ENCODE measurements around the gene OR2F2. TPM values are rescaled to one million over a fixed set of nuclear protein-coding genes. Genes with fewer than 3 reads are reported as not detected.

Gene OR2F2
- total RNA-seq, 2 experiments from 2014 or later, result not detected

GRCh38 chr7:143947111-143947510 lies 12.1 kb downstream of the OR2F2 start:
- peaks cover 1% of the 10 kb centered on the region for H3K9me3 Mint-ChIP-seq
- no peaks in the 10 kb centered on the region for H3K36me3 Mint-ChIP-seq
- H3K27ac Mint-ChIP-seq, result no peak overlapping the region
- no peaks in the 10 kb centered on the region for H3K4me1 Mint-ChIP-seq
- no peak for DNase-seq
- peaks cover 60% of the 10 kb centered on the region for H3K27me3 Mint-ChIP-seq
- no peak overlapping the region for H3K4me3 Mint-ChIP-seq

GRCh38 chr7:143948733-143949132 lies 13.7 kb downstream of the OR2F2 start:
- H3K4me3 Mint-ChIP-seq, result no peak overlapping the region
- DNase-seq, result no peak
- H3K36me3 Mint-ChIP-seq, result no peaks in the 10 kb centered on the region
- H3K27ac Mint-ChIP-seq, result no peak overlapping the region
- H3K4me1 Mint-ChIP-seq, result no peaks in the 10 kb centered on the region
- peaks cover 62% of the 10 kb centered on the region for H3K27me3 Mint-ChIP-seq
- H3K9me3 Mint-ChIP-seq, result peaks cover 1% of the 10 kb centered on the region

GRCh38 chr7:143953421-143953820 lies 18.4 kb downstream of the OR2F2 start:
- no peaks in the 10 kb centered on the region for H3K9me3 Mint-ChIP-seq
- no peaks in the 10 kb centered on the region for H3K4me1 Mint-ChIP-seq
- no peak overlapping the region for H3K4me3 Mint-ChIP-seq
- no peaks in the 10 kb centered on the region for H3K36me3 Mint-ChIP-seq
- H3K27ac Mint-ChIP-seq, result no peak overlapping the region
- peaks cover 50% of the 10 kb centered on the region for H3K27me3 Mint-ChIP-seq
- DNase-seq, result no peak

- H3K27me3 Mint-ChIP-seq, result peaks cover 46% of the 10 kb centered on the region
- H3K4me1 Mint-ChIP-seq, result no peaks in the 10 kb centered on the region
- H3K27ac Mint-ChIP-seq, result no peak overlapping the region
- H3K4me3 Mint-ChIP-seq, result no peak overlapping the region
- no peaks in the 10 kb centered on the region for H3K9me3 Mint-ChIP-seq
- no peaks in the 10 kb centered on the region for H3K36me3 Mint-ChIP-seq
- DNase-seq, result no peak
These were observed 19.1 kb downstream of the OR2F2 start for GRCh38 chr7:143954135-143954534.

GRCh38 chr7:143954544-143954943 lies 19.5 kb downstream of the OR2F2 start, which contains the start of gene OR2F1:
TSS of gene OR2F1 (plus strand) at chr7:143954844. CDS start at chr7:143959971, 5,127 bp downstream.
- Mint-ChIP-seq H3K27me3 (peaks cover 42% of the 10 kb centered on the region), H3K4me3 (no peak within 1 kb of the TSS), H3K27ac (no peak within 1 kb of the TSS), H3K9me3 (no peaks in the 10 kb centered on the region), H3K36me3 (no peaks in the 10 kb centered on the region), H3K4me1 (no peaks in the 10 kb centered on the region)
- DNase-seq, result no peak

GRCh38 chr7:143958781-143959180 lies 23.7 kb downstream of the OR2F2 start:
- Mint-ChIP-seq H3K27ac (no peak overlapping the region), H3K4me1 (no peaks in the 10 kb centered on the region), H3K4me3 (no peak overlapping the region), H3K36me3 (no peaks in the 10 kb centered on the region), H3K27me3 (peaks cover 38% of the 10 kb centered on the region), H3K9me3 (no peaks in the 10 kb centered on the region)
- no peak for DNase-seq

- Mint-ChIP-seq H3K27ac (no peak overlapping the region), H3K27me3 (peaks cover 28% of the 10 kb centered on the region), H3K36me3 (no peaks in the 10 kb centered on the region)
These were observed 26.0 kb downstream of the OR2F2 start for GRCh38 chr7:143960813-143961610.

GRCh38 chr7:143965280-143965679 lies 30.2 kb downstream of the OR2F2 start:
- H3K27ac Mint-ChIP-seq, result no peak overlapping the region
- no peak for DNase-seq
- H3K4me1 Mint-ChIP-seq, result no peaks in the 10 kb centered on the region
- peaks cover 18% of the 10 kb centered on the region for H3K27me3 Mint-ChIP-seq
- H3K4me3 Mint-ChIP-seq, result no peak overlapping the region
- H3K36me3 Mint-ChIP-seq, result no peaks in the 10 kb centered on the region
- no peaks in the 10 kb centered on the region for H3K9me3 Mint-ChIP-seq

More at GRCh38 chr7:143960813-143961610, 26.0 kb downstream of the OR2F2 start:
- Mint-ChIP-seq H3K4me1 (no peaks in the 10 kb centered on the region), H3K9me3 (no peaks in the 10 kb centered on the region), H3K4me3 (no peak overlapping the region)
- DNase-seq, result no peak

- Mint-ChIP-seq H3K4me3 (no peak overlapping the region), H3K27ac (no peak overlapping the region), H3K27me3 (peaks cover 17% of the 10 kb centered on the region), H3K9me3 (no peaks in the 10 kb centered on the region), H3K4me1 (no peaks in the 10 kb centered on the region), H3K36me3 (no peaks in the 10 kb centered on the region)
- DNase-seq, result no peak
These were observed 32.4 kb downstream of the OR2F2 start for GRCh38 chr7:143967398-143967797.

GRCh38 chr7:143973870-143974416 lies 38.9 kb downstream of the OR2F2 start:
- Mint-ChIP-seq H3K9me3 (no peaks in the 10 kb centered on the region), H3K4me3 (no peak overlapping the region), H3K27me3 (peaks cover 9% of the 10 kb centered on the region), H3K4me1 (no peaks in the 10 kb centered on the region), H3K36me3 (no peaks in the 10 kb centered on the region), H3K27ac (no peak overlapping the region)
- no peak for DNase-seq

GRCh38 chr7:143974459-143974858 lies 39.4 kb downstream of the OR2F2 start:
- Mint-ChIP-seq H3K4me3 (no peak overlapping the region), H3K36me3 (no peaks in the 10 kb centered on the region), H3K27me3 (peaks cover 9% of the 10 kb centered on the region), H3K9me3 (no peaks in the 10 kb centered on the region), H3K4me1 (no peaks in the 10 kb centered on the region), H3K27ac (no peak overlapping the region)
- no peak for DNase-seq

- no peak for DNase-seq
- no peaks in the 10 kb centered on the region for H3K36me3 Mint-ChIP-seq
- H3K27ac Mint-ChIP-seq, result no peak overlapping the region
These were observed 40.6 kb downstream of the OR2F2 start for GRCh38 chr7:143975617-143976016.

GRCh38 chr7:143978585-143978984 lies 43.6 kb downstream of the OR2F2 start:
- H3K27me3 Mint-ChIP-seq, result peaks cover 4% of the 10 kb centered on the region
- no peak overlapping the region for H3K27ac Mint-ChIP-seq
- no peaks in the 10 kb centered on the region for H3K36me3 Mint-ChIP-seq
- no peaks in the 10 kb centered on the region for H3K4me1 Mint-ChIP-seq
- DNase-seq, result no peak
- no peak overlapping the region for H3K4me3 Mint-ChIP-seq
- no peaks in the 10 kb centered on the region for H3K9me3 Mint-ChIP-seq

More at GRCh38 chr7:143975617-143976016, 40.6 kb downstream of the OR2F2 start:
- H3K4me1 Mint-ChIP-seq, result no peaks in the 10 kb centered on the region
- no peak overlapping the region for H3K4me3 Mint-ChIP-seq
- H3K9me3 Mint-ChIP-seq, result no peaks in the 10 kb centered on the region
- H3K27me3 Mint-ChIP-seq, result peaks cover 10% of the 10 kb centered on the region

- Mint-ChIP-seq H3K4me1 (no peaks in the 10 kb centered on the region), H3K4me3 (no peak overlapping the region), H3K9me3 (no peaks in the 10 kb centered on the region), H3K27ac (no peak overlapping the region), H3K27me3 (peaks cover 4% of the 10 kb centered on the region), H3K36me3 (no peaks in the 10 kb centered on the region)
- no peak for DNase-seq
These were observed 44.3 kb downstream of the OR2F2 start for GRCh38 chr7:143979359-143979758.

- DNase-seq, result no peak
- no peaks in the 10 kb centered on the region for H3K36me3 Mint-ChIP-seq
- H3K4me1 Mint-ChIP-seq, result no peaks in the 10 kb centered on the region
- H3K27ac Mint-ChIP-seq, result no peak overlapping the region
- no peaks in the 10 kb centered on the region for H3K9me3 Mint-ChIP-seq
- H3K27me3 Mint-ChIP-seq, result peaks cover 4% of the 10 kb centered on the region
- H3K4me3 Mint-ChIP-seq, result no peak overlapping the region
These were observed 45.0 kb downstream of the OR2F2 start for GRCh38 chr7:143979998-143980397.
